Measurements from ENCODE around the gene WNT11. TPM values are rescaled to one million over a fixed set of nuclear protein-coding genes. Genes with fewer than 3 reads are reported as not detected.

WNT11 gene
- total and polyA plus RNA-seq, 2 of the 13 experiments (the other 11 are each of a cell fraction or from before 2014, with no cell fraction given): 0.34 to 0.66 TPM

DNA sequence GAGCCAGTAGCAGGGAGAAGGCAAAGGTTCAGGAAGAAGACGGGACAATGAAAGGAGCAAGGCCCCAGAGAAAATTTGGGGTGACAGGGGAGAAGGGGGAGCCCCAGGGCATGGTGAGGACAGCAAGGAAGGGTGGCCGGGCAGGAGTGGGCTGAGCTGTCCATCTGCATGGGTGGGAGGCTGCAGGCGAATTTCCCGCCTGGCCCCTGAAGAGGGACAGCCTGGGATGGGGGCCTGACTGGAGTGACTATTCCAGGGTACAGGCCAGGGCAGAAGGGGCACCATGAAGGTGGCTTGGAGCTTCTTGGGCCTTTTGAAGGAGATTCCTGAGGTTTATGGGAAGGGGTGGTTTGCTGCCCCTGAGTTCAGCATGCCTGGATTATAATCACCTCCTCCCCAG is 56.2 kb downstream of the WNT11 start:
- 93% methylated on average over 4 of the region's 4 CpGs for WGBS (ENCODE audit: low lambda C conversion rate)
- Histone ChIP-seq H3K4me3 (replicated peaks in 1 of 3; ENCODE audit: insufficient read depth in 1 of 3, low read depth in 2 of 3, low read length in 3 of 3) (no peak overlapping the region), H3K4me1 (ENCODE audit: insufficient read depth, low read length) (peaks cover 79% of the 10 kb centered on the region), H3K4me2 (ENCODE audit: low read depth, low read length) (no peak overlapping the region), H3K27me3 (ENCODE audit: control insufficient read depth in 1 of 2, insufficient read depth in 2 of 2, low read length in 2 of 2) (no peaks in the 10 kb centered on the region), H3K79me2 (ENCODE audit: insufficient read depth, low read length) (no peaks in the 10 kb centered on the region), H3K27ac (ENCODE audit: extremely low read length, insufficient read depth, low read length) (no peak overlapping the region), H3K9ac (ENCODE audit: insufficient read depth, low read depth, low read length) (no peak overlapping the region), H2AFZ (ENCODE audit: low read length) (no peak overlapping the region), H4K20me1 (ENCODE audit: insufficient read depth, low read length) (no peaks in the 10 kb centered on the region), H3K36me3 (replicated peaks in 1 of 2; ENCODE audit: control insufficient read depth in 1 of 2, insufficient read depth in 2 of 2, low read length in 2 of 2) (no peaks in the 10 kb centered on the region), H3K9me3 (ENCODE audit: low read length) (no peaks in the 10 kb centered on the region)
- TF ChIP-seq MIXL1 (CRISPR knock-in tag; IDR thresholded peaks at IDR 0.05) (no peak), TCF7L2 (IDR thresholded peaks at IDR 0.05; ENCODE audit: low read depth, low read length) (no peak), ZNF44 (CRISPR knock-in tag; IDR thresholded peaks at IDR 0.05) (no peak), MZF1 (CRISPR knock-in tag; IDR thresholded peaks at IDR 0.05; ENCODE audit: borderline replicate concordance) (no peak), ZNF780A (CRISPR knock-in tag; IDR thresholded peaks at IDR 0.05) (no peak), XBP1 (CRISPR knock-in tag; IDR thresholded peaks at IDR 0.05) (no peak), MTA3 (CRISPR knock-in tag; IDR thresholded peaks at IDR 0.05) (no peak), ELF4 (CRISPR knock-in tag; IDR thresholded peaks at IDR 0.05; ENCODE audit: borderline replicate concordance) (no peak), CEBPB (IDR thresholded peaks at IDR 0.05; ENCODE audit: borderline replicate concordance, low read depth, low read length) (no peak), MXD3 (CRISPR knock-in tag; IDR thresholded peaks at IDR 0.05) (no peak), ZNF615 (CRISPR knock-in tag; IDR thresholded peaks at IDR 0.05; ENCODE audit: borderline replicate concordance) (no peak), ZSCAN22 (CRISPR knock-in tag; IDR thresholded peaks at IDR 0.05) (no peak), ZBTB44 (CRISPR knock-in tag; IDR thresholded peaks at IDR 0.05) (no peak)
- TF ChIP-seq, protein P1, sequence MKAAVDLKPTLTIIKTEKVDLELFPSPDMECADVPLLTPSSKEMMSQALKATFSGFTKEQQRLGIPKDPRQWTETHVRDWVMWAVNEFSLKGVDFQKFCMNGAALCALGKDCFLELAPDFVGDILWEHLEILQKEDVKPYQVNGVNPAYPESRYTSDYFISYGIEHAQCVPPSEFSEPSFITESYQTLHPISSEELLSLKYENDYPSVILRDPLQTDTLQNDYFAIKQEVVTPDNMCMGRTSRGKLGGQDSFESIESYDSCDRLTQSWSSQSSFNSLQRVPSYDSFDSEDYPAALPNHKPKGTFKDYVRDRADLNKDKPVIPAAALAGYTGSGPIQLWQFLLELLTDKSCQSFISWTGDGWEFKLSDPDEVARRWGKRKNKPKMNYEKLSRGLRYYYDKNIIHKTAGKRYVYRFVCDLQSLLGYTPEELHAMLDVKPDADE (CRISPR knock-in tag; IDR thresholded peaks at IDR 0.05): no peak
- no TSS peak for BruUV-seq (replicated peaks)
- in situ Hi-C loops (cut with HindIII; ENCODE audit: extremely low pct_ligation_motif_present, low pct_unique_long_range_greater_than_20kb): loop anchor here (5.0 kb wide), 1 partner anchor 248 kb away; no protein-coding TSS in a partner anchor
- ChIA-PET POLR2A (interaction anchor here (1.2 kb wide), 1 partner anchor 171 kb away, joined by 4 read pairs; no protein-coding TSS in a partner anchor), CTCF (ENCODE audit: low intra/inter-chr PET ratio, low total read pairs) (no interaction called here)
- no peak for FAIRE-seq
- intact Hi-C loops (cut with micrococcal nuclease; ENCODE audit: unreplicated experiment): no loop called here
- ATAC-seq: no peak
- DNase-seq (ENCODE audit: low spot score): no peak
